Transverse colon (tissue), 4 donors: ENCODE data around the gene HORMAD2. TPM values are rescaled to one million over a fixed set of nuclear protein-coding genes. Genes with fewer than 3 reads are reported as not detected.

Experiments
- DNase-seq: peaks from one replicate; pipeline ENCODE4 v3.0.0-alpha.2; 2019
- H3K27ac ChIP-seq, 4 donors: fragments of 200-600 bp; sonication (generic); 2 replicates each; pipeline ENCODE4 v1.5.1; 2016 to 2018; ENCODE audit warnings: inconsistent platforms in 4 of 4
- H3K27me3 ChIP-seq: fragments of 200-600 bp; sonication (generic); 2 replicates; pipeline ENCODE4 v1.5.1; 2017; ENCODE audit warnings: inconsistent platforms
- H3K36me3 ChIP-seq, 4 donors: fragments of 200-600 bp; sonication (generic); 2 replicates each; pipeline ENCODE4 v1.5.1; 2017 to 2019; ENCODE audit warnings: inconsistent platforms in 4 of 4
- H3K4me1 ChIP-seq, 4 donors: fragments of 200-600 bp; sonication (generic); 2 replicates each; pipeline ENCODE4 v1.5.1; 2017 to 2020; ENCODE audit warnings: inconsistent platforms in 4 of 4
- H3K4me3 ChIP-seq, 4 donors: fragments of 200-600 bp; sonication (generic); 1 replicate in 1 of 4; 2 replicates in 3 of 4; pipeline versions ENCODE4 v1.5.1 to v1.6.1; 2017 to 2019; ENCODE audit warnings: inconsistent platforms in 4 of 4
- H3K9me3 ChIP-seq, 2 donors: fragments of 200-600 bp; sonication (generic); 2 replicates each; pipeline ENCODE4 v1.5.1; 2017 to 2019; ENCODE audit warnings: inconsistent platforms in 2 of 2
- CTCF ChIP-seq, 5 experiments: fragments of 200-600 bp in 3 of 5; fragments of 450-650 bp in 2 of 5; sonication (generic) in 3 of 5; IDR thresholded peaks; 1 replicate in 2 of 5; 2 replicates in 3 of 5; pipeline ENCODE4 v1.5.1; 2016 to 2017; ENCODE audit warnings: antibody characterized with exemption in 5 of 5, inconsistent platforms in 3 of 5, mild to moderate bottlenecking in 2 of 5, moderate library complexity in 1 of 5
- EP300 ChIP-seq: sonication (generic); formaldehyde crosslinking; IDR thresholded peaks from one replicate; pipeline ENCODE4 v1.6.1; 2017; ENCODE audit warnings: antibody characterized with exemption, low read depth
- POLR2A ChIP-seq: fragments of 450-650 bp; IDR thresholded peaks from one replicate; pipeline ENCODE4 v1.6.1; 2016; ENCODE audit warnings: antibody characterized with exemption, mild to moderate bottlenecking, moderate library complexity
- POLR2AphosphoS5 ChIP-seq, 3 donors: sonication (generic); formaldehyde crosslinking; IDR thresholded peaks; one replicate each; pipeline ENCODE4 v1.6.1; 2016; ENCODE audit warnings: antibody characterized with exemption in 3 of 3
- WGBS, 2 donors: methylation state at CpG; one replicate each; pipeline ENCODE4 v1.1.5; 2018; ENCODE audit warnings: low coverage in 1 of 2; 5-methylcytosine and 5-hydroxymethylcytosine counted together
- in situ Hi-C, 4 donors: fragments of 200-750 bp; cut with MboI; loops; one replicate each; pipeline versions ENCODE4 v1.15.0 to v1.15.1; 2017; ENCODE audit warnings: low sequenced_read_pairs in 3 of 4, low pct_ligation_motif_present in 1 of 4, low pct_unique_long_range_greater_than_20kb in 1 of 4
- intact Hi-C: fragments of 100-400 bp; cut with DNase I; formaldehyde crosslinking; loops from one replicate; pipeline ENCODE4 v1.15.1; 2023; ENCODE audit warnings: low total_unique reads
- total RNA-seq, 4 donors: library from RNA; depleted of rRNA; stranded (reverse); fragments of >200 nt; gene quantifications; one replicate each; pipeline ENCODE4 v1.1.0, GENCODE V29; 2016

Gene HORMAD2
- total RNA-seq, 4 donors from 2014 or later: not detected

- Histone ChIP-seq H3K27ac (no peak overlapping the region), H3K36me3 (no peaks in the 10 kb centered on the region), H3K9me3 (no peaks in the 10 kb centered on the region), H3K4me1 (peaks cover 0 to 30% (median 12%) of the 10 kb centered on the region in 4 donors), H3K27me3 (no peaks in the 10 kb centered on the region), H3K4me3 (no peak overlapping the region)
- 50% methylated on average over 3 of the region's 3 CpGs for WGBS, 2 donors
- DNase-seq: no peak
- TF ChIP-seq POLR2A: no peak
- TF ChIP-seq POLR2AphosphoS5 (IDR thresholded peaks at IDR 0.05): no peak
- no peak for TF ChIP-seq EP300
- no peak for TF ChIP-seq CTCF (IDR thresholded peaks at IDR 0.05)
- intact Hi-C loops (no loop called here), in situ Hi-C loops (no loop called here)
Observed at GRCh38 chr22:30047364-30047738, 32.9 kb upstream of the HORMAD2 start.

DNA sequence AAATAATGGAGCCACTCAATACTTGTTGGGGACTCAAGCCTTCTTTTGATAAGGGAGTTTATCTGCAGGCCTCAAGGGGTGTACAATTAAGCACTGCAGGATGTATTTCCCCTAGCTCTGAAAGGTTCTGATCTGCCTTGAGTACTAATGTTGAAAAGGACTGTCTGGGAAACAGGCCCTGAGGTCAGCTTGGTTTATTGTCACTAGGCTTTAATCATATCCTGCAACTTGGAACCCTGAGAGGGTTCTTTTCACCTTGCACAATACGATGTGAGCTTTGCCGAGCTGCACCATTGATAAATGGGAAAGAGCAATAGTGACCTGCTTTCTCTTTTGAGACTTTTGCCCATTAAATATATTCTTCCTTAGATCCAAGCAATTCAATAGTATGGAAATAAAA lies 31.6 kb upstream of the HORMAD2 start:
- 60 to 97% methylated on average over 1 to 2 of the region's 2 CpGs for WGBS, 2 donors

GRCh38 chr22:30054067-30054763 lies 26.0 kb upstream of the HORMAD2 start:
- in situ Hi-C loops: no loop called here
- H3K27ac ChIP-seq: no peak overlapping the region
- intact Hi-C loops: no loop called here

More for the DNA sequence above, 31.6 kb upstream of the HORMAD2 start:
- no peak overlapping the region for H3K4me3 ChIP-seq
- intact Hi-C loops (no loop called here), in situ Hi-C loops (no loop called here)
- peaks cover 0 to 23% (median 10%) of the 10 kb centered on the region in 4 donors for H3K4me1 ChIP-seq
- no peak overlapping the region for H3K27ac ChIP-seq
- no peak for DNase-seq
- H3K9me3 ChIP-seq: no peaks in the 10 kb centered on the region
- no peaks in the 10 kb centered on the region for H3K36me3 ChIP-seq
- TF ChIP-seq POLR2A: no peak
- no peak for TF ChIP-seq CTCF (IDR thresholded peaks at IDR 0.05)
- TF ChIP-seq EP300: no peak
- no peak for TF ChIP-seq POLR2AphosphoS5 (IDR thresholded peaks at IDR 0.05)
- H3K27me3 ChIP-seq: no peaks in the 10 kb centered on the region

DNA sequence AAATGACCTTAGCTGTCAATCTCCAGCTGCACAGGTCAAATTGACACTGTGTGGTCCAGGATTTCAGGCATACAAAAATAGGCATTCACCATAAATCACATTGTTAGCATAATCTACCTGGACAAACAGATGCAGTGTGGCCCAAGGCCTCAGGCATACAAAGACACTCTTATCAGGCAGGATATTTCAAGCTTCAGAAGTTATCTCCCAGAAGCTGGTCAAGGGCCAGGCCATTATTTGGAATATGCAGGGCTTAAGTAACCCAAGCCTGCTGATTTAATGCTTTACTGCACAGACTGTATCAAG lies 25.5 kb upstream of the HORMAD2 start:
- no peak overlapping the region for H3K4me3 ChIP-seq
- no peaks in the 10 kb centered on the region for H3K9me3 ChIP-seq
- TF ChIP-seq EP300 (no peak), POLR2A (no peak), POLR2AphosphoS5 (IDR thresholded peaks at IDR 0.05) (no peak), CTCF (IDR thresholded peaks at IDR 0.05) (no peak)
- no peak overlapping the region for H3K27ac ChIP-seq
- in situ Hi-C loops: no loop called here
- intact Hi-C loops: no loop called here
- H3K36me3 ChIP-seq: no peaks in the 10 kb centered on the region
- no peaks in the 10 kb centered on the region for H3K27me3 ChIP-seq
- no peaks in the 10 kb centered on the region for H3K4me1 ChIP-seq
- DNase-seq: no peak

More at GRCh38 chr22:30054067-30054763, 26.0 kb upstream of the HORMAD2 start:
- 77 to 88% methylated on average over 7 to 10 of the region's 10 CpGs for WGBS, 2 donors
- Histone ChIP-seq H3K4me1 (no peaks in the 10 kb centered on the region), H3K27me3 (no peaks in the 10 kb centered on the region), H3K36me3 (no peaks in the 10 kb centered on the region), H3K4me3 (no peak overlapping the region), H3K9me3 (no peaks in the 10 kb centered on the region)
- no peak for DNase-seq
- no peak for TF ChIP-seq POLR2A
- TF ChIP-seq EP300: no peak
- TF ChIP-seq POLR2AphosphoS5 (IDR thresholded peaks at IDR 0.05): no peak
- no peak for TF ChIP-seq CTCF (IDR thresholded peaks at IDR 0.05)
